Right renal cortex interstitium (tissue), 3 donors: ENCODE data around the gene ERC1. TPM values are rescaled to one million over a fixed set of nuclear protein-coding genes. Genes with fewer than 3 reads are reported as not detected.

ENCODE experiments used
- DNase-seq, 3 donors: peaks; one replicate each; pipeline ENCODE4 v3.0.0-alpha.2; 2013; ENCODE audit warnings: low read depth in 3 of 3, low spot score in 2 of 3
- polyA plus RNA-seq, 3 donors: library from polyadenylated mRNA; unstranded; fragments of 120-200 nt; gene quantifications; one replicate each; pipeline ENCODE4 v1.2.1, GENCODE V29; 2013; ENCODE audit not compliant: insufficient read length in 3 of 3

ERC1 gene
- polyA plus RNA-seq, 3 donors = 39.5 to 44.9 (median 40.3) TPM

GRCh38 chr12:1422604-1423315 is 431.7 kb downstream of the ERC1 start:
- no peak for DNase-seq

GRCh38 chr12:1424674-1425395 is 433.8 kb downstream of the ERC1 start:
- no peak for DNase-seq

- DNase-seq = no peak
These were observed 434.3 kb downstream of the ERC1 start for GRCh38 chr12:1425396-1425729.

GRCh38 chr12:1428671-1429070 is 437.6 kb downstream of the ERC1 start:
- DNase-seq = no peak

GRCh38 chr12:1429980-1430379 is 439.0 kb downstream of the ERC1 start:
- no peak for DNase-seq

GRCh38 chr12:1434296-1434955 is 443.4 kb downstream of the ERC1 start:
- DNase-seq = no peak

- DNase-seq = no peak
These were observed 444.0 kb downstream of the ERC1 start for GRCh38 chr12:1435044-1435443.

- DNase-seq = no peak
These were observed 444.4 kb downstream of the ERC1 start for GRCh38 chr12:1435456-1435855.

- DNase-seq = no peak
These were observed 445.0 kb downstream of the ERC1 start for GRCh38 chr12:1436015-1436414.

- no peak for DNase-seq
These were observed 446.0 kb downstream of the ERC1 start for GRCh38 chr12:1436981-1437380.

- DNase-seq = no peak
These were observed 448.2 kb downstream of the ERC1 start for GRCh38 chr12:1439201-1439600.

GRCh38 chr12:1439687-1440086 is 448.7 kb downstream of the ERC1 start:
- no peak for DNase-seq

- no peak for DNase-seq
These were observed 452.6 kb downstream of the ERC1 start for GRCh38 chr12:1443421-1444141.

- no peak for DNase-seq
These were observed 453.1 kb downstream of the ERC1 start for GRCh38 chr12:1444142-1444516.

GRCh38 chr12:1445807-1446206 is 454.8 kb downstream of the ERC1 start:
- DNase-seq = no peak

- DNase-seq = no peak
These were observed 457.3 kb downstream of the ERC1 start for GRCh38 chr12:1448336-1448735.

- DNase-seq = no peak
These were observed 462.8 kb downstream of the ERC1 start for GRCh38 chr12:1453810-1454209.

GRCh38 chr12:1456885-1457284 is 465.9 kb downstream of the ERC1 start:
- DNase-seq = no peak

GRCh38 chr12:1457901-1458300 is 466.9 kb downstream of the ERC1 start:
- DNase-seq = no peak

- no peak for DNase-seq
These were observed 468.3 kb downstream of the ERC1 start for GRCh38 chr12:1459339-1459738.
